ENCODE measurements around the gene TRIM71. TPM values are rescaled to one million over a fixed set of nuclear protein-coding genes. Genes with fewer than 3 reads are reported as not detected.
A peak's percentile ranks its signal among the peaks of the same experiment; 100 is the strongest.

The TRIM71 gene
- total RNA-seq, 1 experiment from 2014 or later, result 274 TPM

- Mint-ChIP-seq H3K36me3 (peaks cover 72% of the 10 kb centered on the region), H3K4me1 (peaks cover 76% of the 10 kb centered on the region), H3K9me3 (peaks cover 4% of the 10 kb centered on the region; the same call in 1 of the 2 replicates), H3K27ac (peak overlapping the region; percentile 82), H3K27me3 (ENCODE audit: low read depth) (no peaks in the 10 kb centered on the region), H3K4me3 (no peak overlapping the region)
- no peak for ATAC-seq
- ChIA-PET POLR2A (no interaction called here), CTCF (no interaction called here)
- DNase-seq (ENCODE audit: low spot score), result no peak
- TF ChIP-seq CTCF (IDR thresholded peaks at IDR 0.05) (no peak), ATF6 (CRISPR knock-in tag; IDR thresholded peaks at IDR 0.05) (no peak), ZNF671 (CRISPR knock-in tag; IDR thresholded peaks at IDR 0.05) (no peak), ZNF423 (CRISPR knock-in tag; IDR thresholded peaks at IDR 0.05) (no peak)
Observed at GRCh38 chr3:32895701-32896100, 77.9 kb downstream of the TRIM71 start.

- ChIA-PET CTCF (no interaction called here), POLR2A (no interaction called here)
- Mint-ChIP-seq H3K27me3 (ENCODE audit: low read depth) (no peaks in the 10 kb centered on the region), H3K9me3 (peaks cover 4% of the 10 kb centered on the region; the same call in 1 of the 2 replicates), H3K4me3 (no peak overlapping the region), H3K27ac (peak overlapping the region; percentile 82), H3K4me1 (peaks cover 74% of the 10 kb centered on the region), H3K36me3 (peaks cover 70% of the 10 kb centered on the region)
- no peak for DNase-seq (ENCODE audit: low spot score)
- TF ChIP-seq MXD4 (CRISPR knock-in tag; IDR thresholded peaks at IDR 0.05; ENCODE audit: borderline replicate concordance) (no peak), ZBTB43 (CRISPR knock-in tag; IDR thresholded peaks at IDR 0.05) (no peak), ELF4 (CRISPR knock-in tag; IDR thresholded peaks at IDR 0.05; ENCODE audit: low read depth) (no peak), PRDM15 (CRISPR knock-in tag; IDR thresholded peaks at IDR 0.05) (no peak), ZNF671 (CRISPR knock-in tag; IDR thresholded peaks at IDR 0.05) (no peak), HMGA2 (CRISPR knock-in tag; IDR thresholded peaks at IDR 0.05) (no peak), CDX4 (CRISPR knock-in tag; IDR thresholded peaks at IDR 0.05; ENCODE audit: borderline replicate concordance) (no peak), ZNF281 (CRISPR knock-in tag; IDR thresholded peaks at IDR 0.05) (no peak), ZNF121 (CRISPR knock-in tag; IDR thresholded peaks at IDR 0.05) (no peak), TEAD4 (CRISPR knock-in tag; IDR thresholded peaks at IDR 0.05) (no peak), ATF6 (CRISPR knock-in tag; IDR thresholded peaks at IDR 0.05) (no peak), FOXP4 (CRISPR knock-in tag; IDR thresholded peaks at IDR 0.05) (no peak)
- ATAC-seq, result no peak
Observed at GRCh38 chr3:32896143-32896542, 78.3 kb downstream of the TRIM71 start.
